ENCODE data around the gene ENDOU. TPM values are rescaled to one million over a fixed set of nuclear protein-coding genes. Genes with fewer than 3 reads are reported as not detected.

ENDOU gene
- polyA plus RNA-seq, 1 of the 3 experiments (the other 2 are of a cell fraction): not detected

DNA sequence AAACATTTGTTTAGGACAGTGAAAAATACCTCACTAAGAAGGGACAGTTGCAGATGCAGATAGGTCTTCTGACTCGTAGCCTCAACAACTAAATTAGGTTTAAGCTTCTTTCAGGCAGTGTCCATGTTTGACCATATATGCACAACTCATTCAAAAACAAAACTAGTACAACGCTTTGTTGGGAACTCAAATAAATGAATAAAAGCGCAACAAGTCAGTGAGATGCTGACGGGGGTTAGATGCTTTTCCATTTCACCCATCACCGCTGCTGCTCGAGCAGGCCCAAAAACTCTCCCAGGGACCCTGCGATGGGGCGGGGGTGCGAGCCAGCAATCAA lies 20.1 kb downstream of the ENDOU start:
- Histone ChIP-seq H4K20me1 (ENCODE audit: insufficient read depth) (no peaks in the 10 kb centered on the region), H3F3A (replicated peaks; ENCODE audit: insufficient read depth) (no peaks in the 10 kb centered on the region), H3K36me3 (replicated peaks in 1 of 2; ENCODE audit: control insufficient read depth in 1 of 2, insufficient read depth in 2 of 2, low read length in 1 of 2) (peaks cover 9 to 17% of the 10 kb centered on the region in 2 experiments), H3K27ac (ENCODE audit: low read depth in 2 of 2, low read length in 1 of 2) (peak overlapping the region; percentile 61 to 84; a peak in 3 of 4 replicates), H3K9me2 (no peaks in the 10 kb centered on the region), H3K79me2 (ENCODE audit: insufficient read depth) (peaks cover 39% of the 10 kb centered on the region), H2AFZ (ENCODE audit: low read depth) (peak overlapping the region; percentile 88), H3K9ac (peak overlapping the region; percentile 73), H3K27me3 (ENCODE audit: insufficient read depth) (no peaks in the 10 kb centered on the region), H3K9me3 (no peaks in the 10 kb centered on the region), H3K4me1 (ENCODE audit: control insufficient read depth in 1 of 2, insufficient read depth in 2 of 2, low read depth in 1 of 2, low read length in 1 of 2) (peaks cover 0 to 5% of the 10 kb centered on the region in 2 experiments; a peak in 2 of 4 replicates), H3K4me2 (peak overlapping the region; percentile 76), H3K4me3 (ENCODE audit: low read depth in 2 of 2, low read length in 1 of 2) (peak overlapping the region; percentile 83 to 86)
- TF ChIP-seq RCOR1 (IDR thresholded peaks at IDR 0.05; ENCODE audit: low read length): no peak
- 13% methylated on average over 7 of the region's 9 CpGs for WGBS (ENCODE audit: low lambda C conversion rate)
- DNase-seq: no peak
- ChIA-PET CTCF (interaction anchor here (0.9 to 43.0 kb wide), 7 partner anchors 11 to 132 kb away, joined by 3 to 1294 read pairs (median 7); partner anchors contain the start of genes RAPGEF3 and SLC48A1), POLR2A (no interaction called here)

DNA sequence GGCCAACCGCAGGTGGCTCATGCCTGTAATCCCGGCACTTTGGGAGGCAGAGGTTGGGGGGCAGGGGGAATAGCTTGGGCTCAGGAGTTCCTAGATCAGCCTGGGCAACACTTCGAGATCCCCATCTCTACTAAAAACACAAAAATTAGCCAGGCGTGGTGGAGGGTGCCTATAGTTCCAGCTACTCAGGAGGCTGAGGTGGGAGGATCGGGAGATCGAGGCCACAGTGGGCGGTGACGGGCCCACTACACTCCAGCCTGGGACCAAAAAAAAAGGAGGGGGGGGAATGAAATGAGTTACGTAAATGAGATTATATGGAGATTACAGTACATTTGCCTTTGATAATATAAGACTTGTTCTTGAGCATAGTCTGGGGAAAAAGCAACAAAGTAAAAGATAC lies 20.6 kb downstream of the ENDOU start:
- Histone ChIP-seq H4K20me1 (ENCODE audit: insufficient read depth) (no peaks in the 10 kb centered on the region), H3K27ac (ENCODE audit: low read depth in 2 of 2, low read length in 1 of 2) (no peak overlapping the region), H3K4me3 (ENCODE audit: low read depth in 2 of 2, low read length in 1 of 2) (peak overlapping the region; percentile 83 to 86), H3K9ac (peak overlapping the region; percentile 73; the same call in 1 of the 2 replicates), H3F3A (replicated peaks; ENCODE audit: insufficient read depth) (no peaks in the 10 kb centered on the region), H2AFZ (ENCODE audit: low read depth) (peak overlapping the region; percentile 88; the same call in 1 of the 2 replicates), H3K79me2 (ENCODE audit: insufficient read depth) (peaks cover 39% of the 10 kb centered on the region), H3K4me1 (ENCODE audit: control insufficient read depth in 1 of 2, insufficient read depth in 2 of 2, low read depth in 1 of 2, low read length in 1 of 2) (peaks cover 0 to 5% of the 10 kb centered on the region in 2 experiments; a peak in 2 of 4 replicates), H3K9me2 (no peaks in the 10 kb centered on the region), H3K4me2 (peak overlapping the region; percentile 76), H3K9me3 (no peaks in the 10 kb centered on the region), H3K36me3 (replicated peaks in 1 of 2; ENCODE audit: control insufficient read depth in 1 of 2, insufficient read depth in 2 of 2, low read length in 1 of 2) (peaks cover 14 to 22% of the 10 kb centered on the region in 2 experiments), H3K27me3 (ENCODE audit: insufficient read depth) (no peaks in the 10 kb centered on the region)
- ChIA-PET CTCF (interaction anchor here (0.9 to 43.0 kb wide), 7 partner anchors 11 to 132 kb away, joined by 3 to 1294 read pairs (median 7); partner anchors contain the start of genes RAPGEF3 and SLC48A1), POLR2A (no interaction called here)
- WGBS (ENCODE audit: low lambda C conversion rate): 95% methylated on average over 9 of the region's 9 CpGs
- no peak for TF ChIP-seq ELF1 (IDR thresholded peaks at IDR 0.05)
- TF ChIP-seq FOXJ3 (CRISPR knock-in tag; IDR thresholded peaks at IDR 0.05): no peak
- DNase-seq: no peak

DNA sequence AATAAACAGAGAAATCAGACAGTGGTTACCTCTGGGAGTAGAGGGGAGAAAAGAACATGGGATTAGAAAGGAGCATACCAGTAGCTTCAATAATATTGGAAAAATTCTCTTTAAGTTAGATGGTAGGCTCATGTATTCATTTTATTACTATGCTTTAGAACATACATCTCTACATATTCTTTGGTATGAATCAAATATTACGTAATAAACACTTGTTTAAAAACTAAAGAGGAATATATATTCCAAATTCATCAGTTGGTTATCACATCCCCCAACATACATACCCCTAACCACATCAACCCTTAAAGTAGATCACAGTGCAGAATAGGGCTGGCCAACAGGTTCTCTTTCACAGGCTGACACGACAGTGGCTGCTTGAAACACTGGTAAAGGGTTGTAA lies 25.0 kb downstream of the ENDOU start:
- no peaks in the 10 kb centered on the region for H3F3A ChIP-seq (replicated peaks; ENCODE audit: insufficient read depth)
- DNase-seq: no peak
- H3K9me3 ChIP-seq: no peaks in the 10 kb centered on the region
- H4K20me1 ChIP-seq (ENCODE audit: insufficient read depth): no peaks in the 10 kb centered on the region
- H2AFZ ChIP-seq (ENCODE audit: low read depth): no peak overlapping the region
- H3K27me3 ChIP-seq (ENCODE audit: insufficient read depth): no peaks in the 10 kb centered on the region
- no peak overlapping the region for H3K4me3 ChIP-seq (ENCODE audit: low read depth in 2 of 2, low read length in 1 of 2)
- CTCF ChIA-PET: interaction anchor here (0.6 to 1.5 kb wide), 2 partner anchors 48 kb away, joined by 3 to 10 read pairs; no protein-coding TSS in a partner anchor
- TF ChIP-seq YY1 (IDR thresholded peaks at IDR 0.05; ENCODE audit: low read depth) (no peak), TAF1 (IDR thresholded peaks at IDR 0.05; ENCODE audit: borderline replicate concordance, low read depth, low read length) (no peak), TEAD4 (IDR thresholded peaks at IDR 0.05; ENCODE audit: borderline replicate concordance, insufficient read depth) (no peak), FOXJ3 (CRISPR knock-in tag; IDR thresholded peaks at IDR 0.05) (no peak), NFIC (IDR thresholded peaks at IDR 0.05; ENCODE audit: borderline replicate concordance) (no peak), USF1 (IDR thresholded peaks at IDR 0.05; ENCODE audit: borderline replicate concordance, low read depth) (no peak), TCF12 (IDR thresholded peaks at IDR 0.05) (no peak), FOXM1 (IDR thresholded peaks at IDR 0.05; ENCODE audit: low read depth) (no peak), RFX5 (IDR thresholded peaks at IDR 0.05; ENCODE audit: low read length) (no peak), EP300 (IDR thresholded peaks at IDR 0.05; ENCODE audit: borderline replicate concordance in 1 of 2, low read depth in 1 of 2, low read length in 1 of 2) (no peak), RAD21 (IDR thresholded peaks at IDR 0.05; ENCODE audit: low read length) (no peak)
- TF ChIP-seq, protein P1, sequence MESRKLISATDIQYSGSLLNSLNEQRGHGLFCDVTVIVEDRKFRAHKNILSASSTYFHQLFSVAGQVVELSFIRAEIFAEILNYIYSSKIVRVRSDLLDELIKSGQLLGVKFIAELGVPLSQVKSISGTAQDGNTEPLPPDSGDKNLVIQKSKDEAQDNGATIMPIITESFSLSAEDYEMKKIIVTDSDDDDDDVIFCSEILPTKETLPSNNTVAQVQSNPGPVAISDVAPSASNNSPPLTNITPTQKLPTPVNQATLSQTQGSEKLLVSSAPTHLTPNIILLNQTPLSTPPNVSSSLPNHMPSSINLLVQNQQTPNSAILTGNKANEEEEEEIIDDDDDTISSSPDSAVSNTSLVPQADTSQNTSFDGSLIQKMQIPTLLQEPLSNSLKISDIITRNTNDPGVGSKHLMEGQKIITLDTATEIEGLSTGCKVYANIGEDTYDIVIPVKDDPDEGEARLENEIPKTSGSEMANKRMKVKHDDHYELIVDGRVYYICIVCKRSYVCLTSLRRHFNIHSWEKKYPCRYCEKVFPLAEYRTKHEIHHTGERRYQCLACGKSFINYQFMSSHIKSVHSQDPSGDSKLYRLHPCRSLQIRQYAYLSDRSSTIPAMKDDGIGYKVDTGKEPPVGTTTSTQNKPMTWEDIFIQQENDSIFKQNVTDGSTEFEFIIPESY (IDR thresholded peaks at IDR 0.05; ENCODE audit: borderline replicate concordance, low read depth): no peak
- TF ChIP-seq, protein P2, sequence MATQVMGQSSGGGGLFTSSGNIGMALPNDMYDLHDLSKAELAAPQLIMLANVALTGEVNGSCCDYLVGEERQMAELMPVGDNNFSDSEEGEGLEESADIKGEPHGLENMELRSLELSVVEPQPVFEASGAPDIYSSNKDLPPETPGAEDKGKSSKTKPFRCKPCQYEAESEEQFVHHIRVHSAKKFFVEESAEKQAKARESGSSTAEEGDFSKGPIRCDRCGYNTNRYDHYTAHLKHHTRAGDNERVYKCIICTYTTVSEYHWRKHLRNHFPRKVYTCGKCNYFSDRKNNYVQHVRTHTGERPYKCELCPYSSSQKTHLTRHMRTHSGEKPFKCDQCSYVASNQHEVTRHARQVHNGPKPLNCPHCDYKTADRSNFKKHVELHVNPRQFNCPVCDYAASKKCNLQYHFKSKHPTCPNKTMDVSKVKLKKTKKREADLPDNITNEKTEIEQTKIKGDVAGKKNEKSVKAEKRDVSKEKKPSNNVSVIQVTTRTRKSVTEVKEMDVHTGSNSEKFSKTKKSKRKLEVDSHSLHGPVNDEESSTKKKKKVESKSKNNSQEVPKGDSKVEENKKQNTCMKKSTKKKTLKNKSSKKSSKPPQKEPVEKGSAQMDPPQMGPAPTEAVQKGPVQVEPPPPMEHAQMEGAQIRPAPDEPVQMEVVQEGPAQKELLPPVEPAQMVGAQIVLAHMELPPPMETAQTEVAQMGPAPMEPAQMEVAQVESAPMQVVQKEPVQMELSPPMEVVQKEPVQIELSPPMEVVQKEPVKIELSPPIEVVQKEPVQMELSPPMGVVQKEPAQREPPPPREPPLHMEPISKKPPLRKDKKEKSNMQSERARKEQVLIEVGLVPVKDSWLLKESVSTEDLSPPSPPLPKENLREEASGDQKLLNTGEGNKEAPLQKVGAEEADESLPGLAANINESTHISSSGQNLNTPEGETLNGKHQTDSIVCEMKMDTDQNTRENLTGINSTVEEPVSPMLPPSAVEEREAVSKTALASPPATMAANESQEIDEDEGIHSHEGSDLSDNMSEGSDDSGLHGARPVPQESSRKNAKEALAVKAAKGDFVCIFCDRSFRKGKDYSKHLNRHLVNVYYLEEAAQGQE (IDR thresholded peaks at IDR 0.05; ENCODE audit: low read depth, low read length): no peak
- H3K4me1 ChIP-seq (ENCODE audit: control insufficient read depth in 1 of 2, insufficient read depth in 2 of 2, low read depth in 1 of 2, low read length in 1 of 2): peaks cover 0 to 5% of the 10 kb centered on the region in 2 experiments; a peak in 2 of 4 replicates
- WGBS (ENCODE audit: low lambda C conversion rate): 99% methylated on average over 2 of the region's 2 CpGs
- no peak overlapping the region for H3K4me2 ChIP-seq
- H3K36me3 ChIP-seq (replicated peaks in 1 of 2; ENCODE audit: control insufficient read depth in 1 of 2, insufficient read depth in 2 of 2, low read length in 1 of 2): peaks cover 47 to 55% of the 10 kb centered on the region in 2 experiments
- H3K27ac ChIP-seq (ENCODE audit: low read depth in 2 of 2, low read length in 1 of 2): no peak overlapping the region
- no peaks in the 10 kb centered on the region for H3K9me2 ChIP-seq
- POLR2A ChIA-PET: no interaction called here
- H3K79me2 ChIP-seq (ENCODE audit: insufficient read depth): peaks cover 34% of the 10 kb centered on the region
- no peak overlapping the region for H3K9ac ChIP-seq
